VCaP (cell line): ENCODE measurements around the gene RAB40C.

Source experiments
- H3K27ac ChIP-seq: fragments of 450-650 bp; 2 replicates; pipeline ENCODE4 v1.5.1; 2017
- TF ChIP-seq, protein P1 (sequence below): fragments of 450-650 bp; conservative IDR thresholded peaks from 2 replicates; pipeline ENCODE4 v1.5.1; 2017; ENCODE audit warnings: mild to moderate bottlenecking, moderate library complexity

The RAB40C gene

GRCh38 chr16:549544-550263 lies 40.2 kb upstream of the RAB40C start:
- no peak overlapping the region for H3K27ac ChIP-seq
- TF ChIP-seq, protein P1, sequence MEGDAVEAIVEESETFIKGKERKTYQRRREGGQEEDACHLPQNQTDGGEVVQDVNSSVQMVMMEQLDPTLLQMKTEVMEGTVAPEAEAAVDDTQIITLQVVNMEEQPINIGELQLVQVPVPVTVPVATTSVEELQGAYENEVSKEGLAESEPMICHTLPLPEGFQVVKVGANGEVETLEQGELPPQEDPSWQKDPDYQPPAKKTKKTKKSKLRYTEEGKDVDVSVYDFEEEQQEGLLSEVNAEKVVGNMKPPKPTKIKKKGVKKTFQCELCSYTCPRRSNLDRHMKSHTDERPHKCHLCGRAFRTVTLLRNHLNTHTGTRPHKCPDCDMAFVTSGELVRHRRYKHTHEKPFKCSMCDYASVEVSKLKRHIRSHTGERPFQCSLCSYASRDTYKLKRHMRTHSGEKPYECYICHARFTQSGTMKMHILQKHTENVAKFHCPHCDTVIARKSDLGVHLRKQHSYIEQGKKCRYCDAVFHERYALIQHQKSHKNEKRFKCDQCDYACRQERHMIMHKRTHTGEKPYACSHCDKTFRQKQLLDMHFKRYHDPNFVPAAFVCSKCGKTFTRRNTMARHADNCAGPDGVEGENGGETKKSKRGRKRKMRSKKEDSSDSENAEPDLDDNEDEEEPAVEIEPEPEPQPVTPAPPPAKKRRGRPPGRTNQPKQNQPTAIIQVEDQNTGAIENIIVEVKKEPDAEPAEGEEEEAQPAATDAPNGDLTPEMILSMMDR, result no peak

DNA sequence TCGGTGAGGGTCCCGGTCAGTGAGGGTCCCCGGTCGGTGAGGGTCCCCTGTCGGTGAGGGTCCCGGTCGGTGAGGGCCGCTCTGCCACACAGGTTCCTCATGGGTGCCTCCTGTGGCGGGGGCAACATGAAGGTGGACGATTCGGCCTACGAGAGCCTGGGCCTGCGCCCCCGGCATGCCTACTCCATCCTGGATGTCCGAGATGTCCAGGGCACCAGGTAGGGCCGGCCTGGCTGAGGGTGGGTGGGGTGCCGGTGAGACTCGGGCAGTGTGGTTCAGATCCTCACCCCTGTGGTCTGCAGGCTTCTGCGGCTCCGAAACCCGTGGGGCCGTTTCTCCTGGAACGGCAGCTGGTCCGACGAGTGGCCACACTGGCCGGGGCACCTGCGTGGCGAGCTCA lies 38.7 kb upstream of the RAB40C start:
- TF ChIP-seq, protein P1, result no peak
- H3K27ac ChIP-seq, result no peak overlapping the region

DNA sequence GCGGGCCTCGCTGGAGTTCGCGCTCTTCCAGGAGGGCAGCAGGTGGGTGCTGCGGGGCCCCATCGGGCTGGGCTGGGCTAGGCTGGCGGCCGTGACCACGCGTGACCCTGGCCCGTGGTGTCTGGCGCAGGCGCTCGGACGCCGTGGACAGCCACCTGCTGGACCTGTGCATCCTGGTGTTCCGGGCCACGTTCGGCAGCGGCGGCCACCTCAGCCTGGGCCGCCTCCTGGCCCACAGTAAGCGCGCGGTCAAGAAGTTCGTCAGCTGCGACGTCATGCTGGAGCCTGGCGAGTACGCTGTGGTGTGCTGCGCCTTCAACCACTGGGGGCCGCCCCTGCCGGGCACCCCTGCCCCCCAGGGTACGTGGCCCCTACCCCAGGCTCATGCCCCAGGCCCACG lies 37.7 kb upstream of the RAB40C start:
- no peak overlapping the region for H3K27ac ChIP-seq
- TF ChIP-seq, protein P1, result no peak

GRCh38 chr16:553601-554296 lies 36.1 kb upstream of the RAB40C start:
- no peak overlapping the region for H3K27ac ChIP-seq

GRCh38 chr16:554297-554621 lies 35.6 kb upstream of the RAB40C start:
- H3K27ac ChIP-seq, result no peak overlapping the region
- TF ChIP-seq, protein P1, result no peak

More at GRCh38 chr16:553601-554296, 36.1 kb upstream of the RAB40C start:
- TF ChIP-seq, protein P1, result no peak

GRCh38 chr16:554640-555365 lies 35.1 kb upstream of the RAB40C start:
- no peak overlapping the region for H3K27ac ChIP-seq
- TF ChIP-seq, protein P1, result no peak
